Lower lobe of right lung (tissue), 2 donors: Measurements from ENCODE around the gene ADGRL1. TPM values are rescaled to one million over a fixed set of nuclear protein-coding genes. Genes with fewer than 3 reads are reported as not detected.

Experiments
- ATAC-seq, 2 donors: fragments of 200-7000 bp; cut with Tn5 transposase; one replicate each; pipeline ENCODE4 v1.9.1; 2020 to 2022; ENCODE audit warnings: mild to moderate bottlenecking in 2 of 2, moderate library complexity in 2 of 2
- DNase-seq: peaks from one replicate; pipeline ENCODE4 v3.0.0-alpha.2; 2020
- H3K27ac ChIP-seq: fragments of 200-600 bp; one replicate; pipeline ENCODE4 v1.8.0; 2022
- H3K27me3 ChIP-seq: fragments of 200-600 bp; one replicate; pipeline ENCODE4 v1.8.0; 2022; ENCODE audit warnings: low read depth
- H3K36me3 ChIP-seq: fragments of 200-600 bp; one replicate; pipeline ENCODE4 v1.8.0; 2022; ENCODE audit warnings: mild to moderate bottlenecking
- H3K4me1 ChIP-seq: fragments of 200-600 bp; one replicate; pipeline ENCODE4 v1.8.0; 2022
- H3K4me3 ChIP-seq: fragments of 200-600 bp; one replicate; pipeline ENCODE4 v1.8.0; 2022; ENCODE audit warnings: mild to moderate bottlenecking
- H3K9me3 ChIP-seq: fragments of 200-600 bp; one replicate; pipeline ENCODE4 v1.8.0; 2022
- CTCF ChIP-seq: fragments of 200-600 bp; IDR thresholded peaks from one replicate; pipeline ENCODE4 v1.8.0; 2022; ENCODE audit warnings: antibody characterized with exemption, mild to moderate bottlenecking
- intact Hi-C: fragments of 100-400 bp; cut with DNase I; formaldehyde crosslinking; loops from one replicate; pipeline ENCODE4 v1.11.0; 2022
- total RNA-seq: library from RNA; stranded (reverse); fragmentation: NEBNext Ultra II Directional; extraction: Animal tissue kit (Norgen Biotek cat#: 25700); gene quantifications from one replicate; pipeline ENCODE4 v1.2.1, GENCODE V29; 2021
- donor health status: DM: no; HTN: yes; CAD: no; lungs with severe emphysema.

ADGRL1 gene
- total RNA-seq, 1 donor from 2014 or later: 28.7 TPM

- Histone ChIP-seq H3K27ac (no peak overlapping the region), H3K4me1 (peaks cover 40% of the 10 kb centered on the region), H3K36me3 (peaks cover 30% of the 10 kb centered on the region), H3K9me3 (no peaks in the 10 kb centered on the region), H3K4me3 (no peak overlapping the region), H3K27me3 (no peaks in the 10 kb centered on the region)
- TF ChIP-seq CTCF: no peak
- intact Hi-C loops: no loop called here
- ATAC-seq (no peak), DNase-seq (no peak)
Observed at GRCh38 chr19:14110650-14111049, 95.3 kb downstream of the ADGRL1 start.

GRCh38 chr19:14107581-14108461 lies 98.1 kb downstream of the ADGRL1 start:
- H3K27ac ChIP-seq: no peak overlapping the region
- TF ChIP-seq CTCF: no peak
- H3K36me3 ChIP-seq: peaks cover 55% of the 10 kb centered on the region
- intact Hi-C loops: no loop called here
- H3K4me1 ChIP-seq: peaks cover 12% of the 10 kb centered on the region
- no peak for DNase-seq
- ATAC-seq: no peak
- H3K4me3 ChIP-seq: no peak overlapping the region
- H3K9me3 ChIP-seq: no peaks in the 10 kb centered on the region
- no peaks in the 10 kb centered on the region for H3K27me3 ChIP-seq

GRCh38 chr19:14106840-14107239 lies 99.1 kb downstream of the ADGRL1 start:
- H3K9me3 ChIP-seq: no peaks in the 10 kb centered on the region
- no peak overlapping the region for H3K4me3 ChIP-seq
- intact Hi-C loops: no loop called here
- no peak overlapping the region for H3K27ac ChIP-seq
- H3K36me3 ChIP-seq: peaks cover 65% of the 10 kb centered on the region
- ATAC-seq (peak; percentile 11 to 14), DNase-seq (no peak)
- H3K4me1 ChIP-seq: peaks cover 2% of the 10 kb centered on the region
- no peak for TF ChIP-seq CTCF
- H3K27me3 ChIP-seq: no peaks in the 10 kb centered on the region

GRCh38 chr19:14105680-14106079 lies 100.3 kb downstream of the ADGRL1 start:
- H3K27ac ChIP-seq: no peak overlapping the region
- TF ChIP-seq CTCF: no peak
- DNase-seq (no peak), ATAC-seq (no peak)
- no peak overlapping the region for H3K4me3 ChIP-seq
- H3K27me3 ChIP-seq: no peaks in the 10 kb centered on the region
- intact Hi-C loops: no loop called here
- H3K4me1 ChIP-seq: no peaks in the 10 kb centered on the region
- H3K9me3 ChIP-seq: no peaks in the 10 kb centered on the region
- peaks cover 76% of the 10 kb centered on the region for H3K36me3 ChIP-seq

- H3K4me1 ChIP-seq: no peaks in the 10 kb centered on the region
- DNase-seq (no peak), ATAC-seq (no peak)
- no peak overlapping the region for H3K4me3 ChIP-seq
- peaks cover 94% of the 10 kb centered on the region for H3K36me3 ChIP-seq
- no peak for TF ChIP-seq CTCF
- no peaks in the 10 kb centered on the region for H3K9me3 ChIP-seq
- intact Hi-C loops: no loop called here
- H3K27me3 ChIP-seq: no peaks in the 10 kb centered on the region
- H3K27ac ChIP-seq: no peak overlapping the region
Observed at GRCh38 chr19:14103310-14103709, 102.7 kb downstream of the ADGRL1 start.
